NCI-H226 (cell line): ENCODE results near the gene ZNF609.

Experiments
- DNase-seq: peaks from one replicate; pipeline ENCODE4 v3.0.0-alpha.2; 2015

Gene ZNF609

GRCh38 chr15:64698823-64699222 lies 238.4 kb downstream of the ZNF609 start:
- no peak for DNase-seq

- DNase-seq: peak; percentile 88
Measured at GRCh38 chr15:64699751-64700388, 239.5 kb downstream of the ZNF609 start.

DNA sequence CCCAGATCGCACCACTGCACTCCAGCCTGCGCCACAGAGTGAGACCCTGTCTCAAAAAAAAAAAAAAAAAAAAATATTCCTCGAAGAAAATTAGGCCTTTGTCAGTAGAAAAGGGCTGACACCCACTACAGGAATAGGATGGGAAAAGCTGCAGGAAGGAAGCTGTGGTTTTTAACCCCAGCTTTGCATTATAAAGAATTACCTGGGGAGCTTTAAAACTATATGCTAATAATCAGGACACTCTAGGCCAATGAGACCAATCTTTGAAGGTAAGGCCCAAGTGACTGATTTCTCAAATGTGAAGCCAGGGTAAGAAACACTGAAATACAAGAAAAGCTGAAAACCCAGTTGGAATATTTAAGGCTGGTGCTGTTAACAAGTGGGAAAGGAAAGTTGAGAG lies 240.7 kb downstream of the ZNF609 start:
- DNase-seq: no peak

DNA sequence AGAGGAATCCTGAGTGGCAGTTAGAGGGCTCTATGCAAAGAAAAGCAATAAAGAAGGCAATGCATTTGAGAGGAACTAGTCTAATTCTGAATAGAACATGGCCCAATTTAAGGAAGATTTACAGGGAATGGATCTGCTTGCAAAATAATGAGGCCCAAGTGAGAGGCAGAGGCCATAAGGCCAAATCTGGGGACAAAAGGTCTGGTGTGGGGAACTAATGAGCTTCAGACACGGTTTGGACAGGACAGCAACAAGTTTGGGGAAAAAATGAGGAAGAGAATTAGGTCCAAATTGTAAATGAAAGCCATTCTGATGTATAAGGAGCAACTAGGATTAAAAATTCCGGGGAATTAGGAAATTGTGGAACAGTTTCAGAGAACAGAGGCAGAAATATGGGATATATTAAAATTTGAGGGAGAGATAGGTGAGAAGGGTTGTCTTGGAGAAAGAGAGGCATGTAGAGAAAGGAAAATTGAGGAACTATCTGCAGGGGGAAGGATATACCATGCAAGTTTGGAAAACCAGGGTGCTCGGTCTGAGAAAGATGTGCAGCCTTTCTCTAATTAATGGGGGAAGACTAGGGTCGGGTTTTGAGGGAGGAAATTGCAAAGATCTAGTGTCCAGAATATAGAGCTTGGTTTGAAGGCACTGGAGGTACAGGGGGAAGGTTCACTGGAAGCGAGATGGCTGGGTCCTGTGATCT lies 241.3 kb downstream of the ZNF609 start:
- no peak for DNase-seq

DNA sequence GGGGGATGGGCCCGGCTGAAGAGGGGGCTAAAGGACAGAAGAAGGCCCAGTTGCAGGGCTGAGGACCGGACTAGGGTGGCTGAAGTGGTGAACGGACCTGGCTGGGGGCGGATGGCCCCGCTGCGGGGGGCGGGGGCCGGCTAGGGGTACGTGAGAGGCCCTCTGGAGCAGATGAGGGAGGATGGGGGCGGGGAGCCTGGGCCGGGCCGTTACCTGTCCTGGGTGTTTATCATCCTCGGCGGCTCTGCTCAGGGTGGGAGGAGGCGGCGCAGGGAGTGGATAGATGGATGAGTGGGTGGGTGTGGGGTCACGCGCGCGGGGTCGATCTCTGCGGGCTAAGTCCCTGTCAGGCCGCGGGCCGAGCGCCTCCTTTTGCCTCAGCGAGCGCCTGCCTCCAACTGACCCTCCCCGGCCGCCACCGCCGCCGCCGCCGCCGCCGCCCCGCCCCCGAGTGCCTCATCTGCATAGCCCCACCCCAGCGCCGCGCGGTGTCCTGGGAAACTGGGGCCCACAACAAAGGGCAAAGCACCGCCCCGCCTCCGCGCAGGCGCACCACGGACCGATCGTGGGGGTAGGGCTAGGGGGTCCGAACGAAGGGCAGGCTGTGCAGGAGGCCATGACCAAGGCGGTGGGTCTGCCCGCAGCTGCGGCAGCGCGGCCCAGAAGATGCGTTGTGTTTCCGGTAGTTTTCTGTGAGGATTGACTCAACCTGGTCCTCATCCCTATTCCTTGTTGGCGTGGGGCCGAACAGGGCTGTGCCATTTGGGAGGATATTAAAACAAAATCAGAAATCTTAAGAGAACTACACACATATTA lies 242.6 kb downstream of the ZNF609 start:
- peak; percentile 82 for DNase-seq

DNA sequence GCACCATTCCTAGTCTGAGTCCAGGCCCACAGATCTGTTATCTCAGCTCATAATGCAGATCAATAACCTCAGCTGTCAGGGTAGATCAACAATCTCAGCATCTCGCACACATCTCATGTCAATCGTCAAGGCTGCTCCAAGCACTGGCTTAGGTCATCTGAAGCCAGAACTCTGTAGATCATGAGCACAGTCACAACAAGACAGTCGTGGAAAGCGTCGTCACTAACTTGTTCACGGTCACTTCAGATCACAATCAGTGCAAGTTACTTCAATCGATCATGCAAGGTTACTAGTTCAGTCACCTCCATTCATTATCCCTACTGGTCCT lies 243.2 kb downstream of the ZNF609 start:
- no peak for DNase-seq

DNA sequence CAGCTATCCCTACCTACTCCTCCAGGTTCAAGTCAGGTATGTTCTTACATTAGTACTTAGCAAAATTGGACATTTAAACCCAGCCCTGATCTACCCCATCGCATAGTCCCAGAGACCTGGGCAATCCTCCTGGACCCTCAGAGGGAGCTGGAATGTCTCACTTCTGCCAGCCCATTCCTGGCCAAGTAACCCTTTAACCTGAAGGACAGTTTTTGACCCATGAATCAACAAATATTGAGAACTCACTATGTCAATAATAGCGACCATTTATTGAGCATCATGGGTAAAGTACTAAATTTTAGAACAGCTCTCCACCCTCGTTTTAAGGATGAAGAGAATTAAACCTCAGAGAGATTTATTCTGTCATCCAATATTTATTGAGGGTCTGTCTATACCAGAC lies 244.6 kb downstream of the ZNF609 start:
- DNase-seq: no peak

- no peak for DNase-seq
Measured at GRCh38 chr15:64706011-64706911, 245.9 kb downstream of the ZNF609 start.

GRCh38 chr15:64710676-64711428 lies 250.5 kb downstream of the ZNF609 start:
- no peak for DNase-seq

DNA sequence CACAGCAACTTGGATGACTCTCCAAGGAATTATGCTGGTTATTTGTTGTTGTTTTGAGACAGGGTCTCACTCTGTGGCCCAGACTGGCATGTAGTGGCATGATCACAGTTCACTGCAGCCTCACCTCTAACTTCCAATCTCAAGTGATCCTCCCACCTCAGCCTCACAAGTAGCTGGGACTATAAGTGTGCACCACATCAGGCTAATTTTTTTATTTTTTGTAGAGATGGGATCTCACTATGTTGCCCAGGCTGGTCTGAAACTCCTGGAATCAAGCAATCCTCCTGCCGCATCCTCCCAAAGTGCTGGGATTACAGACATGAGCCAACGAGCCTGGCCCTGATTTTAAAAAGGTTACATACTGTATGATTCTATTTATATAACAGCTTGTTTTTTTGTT lies 252.0 kb downstream of the ZNF609 start:
- no peak for DNase-seq

DNA sequence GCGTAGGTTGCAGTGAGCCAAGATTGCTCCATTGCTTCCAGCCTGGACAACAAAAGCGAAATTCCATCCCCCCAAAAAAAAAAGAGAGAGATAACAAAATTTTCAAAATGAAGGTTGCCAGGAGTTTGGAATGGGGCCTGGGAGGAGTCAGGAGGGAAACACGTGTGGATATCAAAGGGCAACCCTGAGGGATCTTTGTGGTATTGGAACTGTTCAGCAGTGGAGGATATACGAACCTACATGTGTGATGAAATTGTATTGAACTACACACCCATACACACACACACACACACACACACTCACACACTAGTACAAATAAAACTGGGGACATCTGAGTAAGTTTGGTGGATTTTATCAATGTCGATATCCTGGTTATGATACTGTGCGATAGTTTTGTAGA lies 253.2 kb downstream of the ZNF609 start:
- no peak for DNase-seq

DNA sequence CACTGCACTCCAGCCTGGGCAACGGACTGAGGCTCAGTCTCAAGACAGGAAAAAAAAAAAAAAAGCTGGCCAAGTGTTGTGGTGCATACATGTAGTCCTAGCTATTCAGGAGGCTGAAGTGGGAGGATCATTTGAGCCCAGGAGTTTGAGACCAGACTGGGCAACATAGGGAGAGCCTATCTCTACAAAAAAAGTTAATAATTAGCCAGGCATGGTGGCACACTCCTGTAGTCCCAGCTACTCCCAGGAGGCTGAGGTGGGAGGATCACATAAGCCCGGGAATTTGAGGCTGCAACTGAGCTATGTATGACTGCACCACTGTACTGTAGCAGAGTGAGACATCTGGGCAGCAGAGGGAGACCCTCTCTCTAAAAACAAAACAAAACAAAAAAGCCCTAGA lies 256.1 kb downstream of the ZNF609 start:
- no peak for DNase-seq

DNA sequence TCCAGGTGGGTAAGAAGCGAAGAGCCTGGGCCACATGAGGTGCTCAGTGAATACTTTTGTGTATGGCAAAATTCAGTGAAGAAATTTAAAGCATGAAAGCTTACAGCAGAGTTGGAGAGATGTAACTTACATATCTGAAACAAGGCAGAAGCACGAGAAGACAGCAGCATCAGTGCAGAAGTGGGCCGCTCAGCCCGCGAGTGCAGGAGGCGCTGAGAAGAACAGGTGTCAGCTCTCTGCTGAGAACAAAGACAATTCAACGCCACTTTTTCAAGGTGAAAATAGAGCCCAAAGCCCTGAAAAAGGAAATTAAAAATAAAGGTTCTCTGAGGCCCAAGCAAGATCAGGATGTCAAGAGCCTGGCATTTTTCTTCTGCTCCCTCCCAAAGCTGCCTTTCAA lies 256.8 kb downstream of the ZNF609 start:
- no peak for DNase-seq

- DNase-seq: no peak
Measured at GRCh38 chr15:64717735-64718495, 257.5 kb downstream of the ZNF609 start.

GRCh38 chr15:64720188-64720587 lies 259.8 kb downstream of the ZNF609 start:
- no peak for DNase-seq

GRCh38 chr15:64730151-64730550 lies 269.8 kb downstream of the ZNF609 start:
- no peak for DNase-seq

DNA sequence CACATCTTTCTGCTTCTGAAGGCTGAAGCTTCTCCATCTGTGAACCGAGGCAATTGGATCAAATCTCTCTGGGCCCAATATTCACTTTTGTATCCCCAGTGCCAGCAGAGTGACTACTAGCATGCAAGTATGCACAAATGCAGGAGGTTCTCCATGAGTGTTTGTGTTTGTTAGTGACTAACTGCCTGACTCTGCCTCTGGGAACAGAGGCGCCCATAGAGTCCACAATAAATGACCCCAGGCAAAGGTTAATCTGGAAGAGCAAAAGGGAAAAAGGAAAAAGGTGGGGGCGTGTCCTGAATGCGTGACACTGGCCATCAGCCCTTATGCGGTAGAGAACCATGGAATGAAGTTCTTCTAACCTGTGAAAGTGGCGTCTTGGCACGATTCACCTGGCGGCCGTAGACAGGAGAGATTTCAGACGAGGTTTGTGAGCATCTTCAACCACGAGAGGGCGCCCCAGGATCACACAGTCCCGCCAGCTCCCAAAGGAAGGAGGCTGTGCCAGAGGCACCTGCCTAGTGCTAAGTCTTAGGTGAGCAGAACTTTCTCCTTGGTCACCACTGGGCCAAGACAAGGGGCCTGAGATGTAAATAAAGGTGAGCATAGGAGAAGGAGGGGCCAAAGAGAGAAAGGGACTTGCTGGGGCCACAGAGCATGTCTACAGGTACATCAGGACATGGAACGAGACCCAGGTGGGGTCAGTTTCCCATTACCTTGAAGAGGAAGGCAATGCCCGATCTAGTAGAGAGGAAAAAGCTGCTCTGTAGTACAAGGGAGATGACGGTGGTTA lies 270.8 kb downstream of the ZNF609 start:
- peak; percentile 55 for DNase-seq

DNA sequence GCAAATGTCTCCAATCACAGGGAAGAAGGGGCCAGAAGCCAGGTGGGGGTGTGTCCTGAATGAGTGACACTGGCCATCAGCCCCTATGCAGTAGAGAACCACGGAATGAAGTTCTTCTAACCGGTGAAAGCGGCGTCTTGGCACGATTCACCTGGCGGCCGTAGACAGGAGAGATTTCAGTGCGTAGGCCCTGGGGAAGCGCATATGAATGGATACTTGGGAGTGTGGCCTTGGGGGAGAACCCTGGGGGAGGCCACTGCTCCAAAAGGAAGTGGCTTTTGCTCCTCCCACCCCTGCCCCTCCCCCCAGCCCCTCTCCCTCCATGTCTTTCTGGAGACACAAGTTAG lies 271.4 kb downstream of the ZNF609 start:
- no peak for DNase-seq

DNA sequence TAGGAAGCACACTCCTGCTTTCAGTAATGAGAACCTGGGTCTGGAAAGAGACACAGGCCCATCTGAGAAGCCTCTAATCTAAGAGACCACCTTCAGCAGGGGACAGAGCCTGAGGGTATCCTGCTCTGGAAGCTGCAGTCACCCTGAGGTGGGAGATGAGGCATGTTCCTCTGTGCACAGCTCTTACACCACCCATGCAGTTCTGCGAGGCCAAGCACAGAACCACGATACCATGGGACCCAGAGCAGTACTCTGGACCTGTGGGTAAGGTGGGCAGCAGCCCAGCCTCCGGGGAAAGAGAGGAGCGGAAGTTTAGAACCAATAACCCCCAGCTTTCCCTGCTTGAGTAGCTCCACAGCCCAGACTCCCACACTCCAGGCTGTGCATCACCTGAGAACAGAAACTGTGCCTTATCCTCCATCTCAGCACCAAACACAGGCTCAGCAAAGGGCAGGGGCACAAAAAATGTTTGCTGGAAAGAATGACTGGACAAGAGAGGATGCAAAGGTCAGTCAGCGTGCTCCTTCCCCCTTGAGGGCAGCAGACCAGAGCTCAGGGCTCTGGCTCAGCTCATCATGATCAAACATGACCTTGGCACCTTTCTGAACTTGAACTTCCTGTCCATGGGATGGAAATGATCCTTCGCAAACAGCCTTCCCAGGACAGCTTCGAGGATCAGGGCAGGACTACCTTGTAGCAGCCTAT lies 271.9 kb downstream of the ZNF609 start:
- DNase-seq: no peak
